Tibial nerve (tissue), 4 donors: ENCODE measurements around the gene HEPH.

Experiments used
- CTCF ChIP-seq, 5 experiments: fragments of 200-600 bp in 3 of 5; fragments of 450-650 bp in 2 of 5; sonication (generic) in 3 of 5; IDR thresholded peaks; one replicate each; pipeline ENCODE4 v1.5.1; 2016 to 2019; ENCODE audit warnings: antibody characterized with exemption in 5 of 5, mild to moderate bottlenecking in 3 of 5, moderate library complexity in 2 of 5
- EP300 ChIP-seq, 2 donors: sonication (generic); formaldehyde crosslinking; IDR thresholded peaks; one replicate each; pipeline ENCODE4 v1.6.1; 2017; ENCODE audit warnings: antibody characterized with exemption in 2 of 2, mild to moderate bottlenecking in 1 of 2
- POLR2A ChIP-seq, 2 donors: fragments of 450-650 bp; IDR thresholded peaks; one replicate each; pipeline ENCODE4 v1.6.1; 2017; ENCODE audit warnings: antibody characterized with exemption in 2 of 2, mild to moderate bottlenecking in 2 of 2, moderate library complexity in 2 of 2

GRCh38 chrX:66262807-66263206 lies 98.8 kb downstream of the HEPH start:
- no peak for TF ChIP-seq CTCF (IDR thresholded peaks at IDR 0.05)
- TF ChIP-seq POLR2A (IDR thresholded peaks at IDR 0.05), result no peak
- no peak for TF ChIP-seq EP300 (IDR thresholded peaks at IDR 0.05)
